ENCODE data around the gene MRPL34. TPM values are rescaled to one million over a fixed set of nuclear protein-coding genes. Genes with fewer than 3 reads are reported as not detected.

Gene MRPL34
- total RNA-seq, 1 experiment from 2014 or later = 21.0 TPM

DNA sequence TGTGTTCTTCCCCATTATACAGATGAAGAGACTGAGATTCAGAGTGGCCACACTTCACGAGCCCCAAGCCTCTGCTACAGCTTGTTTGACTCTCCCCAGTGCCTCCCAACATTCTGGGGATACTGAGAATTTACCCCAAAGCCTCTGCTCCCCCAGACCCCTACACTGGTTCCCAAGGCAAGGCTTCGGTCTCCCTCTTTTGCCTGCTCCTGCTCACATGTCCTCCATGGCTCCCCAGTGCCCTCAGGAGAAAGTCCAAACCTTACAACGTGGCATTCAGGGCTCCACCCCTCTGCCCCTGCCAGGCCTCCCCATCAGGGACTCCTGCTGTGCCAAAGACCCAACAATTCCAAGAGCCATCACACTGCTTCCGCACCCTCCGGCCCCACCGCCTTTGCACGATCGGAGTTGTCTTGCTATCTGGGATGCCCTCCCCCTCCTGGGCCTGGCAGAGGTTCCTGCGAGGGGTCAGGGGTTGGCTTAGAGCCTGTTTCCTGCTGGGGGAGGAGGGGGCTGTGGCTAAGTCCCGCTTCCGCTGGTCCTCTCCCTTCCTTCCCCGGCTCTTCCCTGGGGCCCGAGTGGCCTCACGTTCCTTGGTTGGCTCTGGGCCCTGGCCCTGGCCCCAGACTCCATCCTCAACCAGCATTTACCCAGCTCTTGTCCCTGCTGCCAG lies 47.1 kb downstream of the MRPL34 start:
- in situ Hi-C loops (cut with HindIII; ENCODE audit: low pct_unique_long_range_greater_than_20kb, low sequenced_read_pairs) = no loop called here
- no peak for DNase-seq (ENCODE audit: low read depth)

DNA sequence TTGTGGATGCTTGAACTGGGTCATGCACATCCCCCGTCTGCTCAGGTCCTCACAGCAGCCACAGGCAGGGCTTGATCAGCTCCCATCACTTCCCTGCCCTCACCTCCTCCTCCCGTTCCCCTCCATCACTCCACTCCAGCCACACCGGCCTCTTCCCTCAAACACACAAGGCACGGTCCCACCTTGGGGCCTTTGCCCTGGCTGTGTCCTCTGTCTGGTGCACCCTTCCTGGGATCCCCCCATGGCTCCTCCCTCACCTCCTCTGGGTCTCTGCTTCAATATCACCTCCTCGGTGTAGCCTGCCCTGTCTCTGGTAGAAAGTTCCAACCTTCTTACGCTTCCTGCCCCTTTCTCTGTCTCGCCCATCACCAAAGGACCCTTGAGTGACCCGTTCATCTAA lies 47.7 kb downstream of the MRPL34 start:
- in situ Hi-C loops (cut with HindIII; ENCODE audit: low pct_unique_long_range_greater_than_20kb, low sequenced_read_pairs) = no loop called here
- DNase-seq (ENCODE audit: low read depth) = no peak

Other genes starting within 250 kb of the MRPL34 start
- gene HAUS8, start 230.4 kb upstream of the MRPL34 start, total RNA-seq (2014; rRNA removed; shearing (Covaris generic); ENCODE audit: low replicate concordance) = 23.7 and 24.2 TPM in 2 replicates
- gene MYO9B, start 230.1 kb upstream of the MRPL34 start, total RNA-seq (2014; rRNA removed; shearing (Covaris generic); ENCODE audit: low replicate concordance) = 29.6 and 49.7 TPM in 2 replicates
- 59.3 and 78.1 TPM in 2 replicates for gene USE1, start 90.5 kb upstream of the MRPL34 start, total RNA-seq (2014; rRNA removed; shearing (Covaris generic); ENCODE audit: low replicate concordance)
- gene OCEL1, start 79.6 kb upstream of the MRPL34 start, total RNA-seq (2014; rRNA removed; shearing (Covaris generic); ENCODE audit: low replicate concordance) = 6.5 and 26.0 TPM in 2 replicates
- gene NR2F6, start 60.0 kb upstream of the MRPL34 start, total RNA-seq (2014; rRNA removed; shearing (Covaris generic); ENCODE audit: low replicate concordance) = 121 and 145 TPM in 2 replicates
- gene USHBP1, start 41.1 kb upstream of the MRPL34 start, total RNA-seq (2014; rRNA removed; shearing (Covaris generic); ENCODE audit: low replicate concordance) = not detected in 2 replicates
- 247 and 320 TPM in 2 replicates for gene BABAM1, start 38.4 kb upstream of the MRPL34 start, total RNA-seq (2014; rRNA removed; shearing (Covaris generic); ENCODE audit: low replicate concordance)
- 0.51 TPM in 1 of 2 replicates, not detected in the other for gene ANKLE1, start 24.0 kb upstream of the MRPL34 start, total RNA-seq (2014; rRNA removed; shearing (Covaris generic); ENCODE audit: low replicate concordance)
- gene ABHD8, start 2.4 kb upstream of the MRPL34 start, total RNA-seq (2014; rRNA removed; shearing (Covaris generic); ENCODE audit: low replicate concordance) = 38.9 and 49.9 TPM in 2 replicates
- gene DDA1, start 3.7 kb downstream of the MRPL34 start, total RNA-seq (2014; rRNA removed; shearing (Covaris generic); ENCODE audit: low replicate concordance) = 17.9 and 23.5 TPM in 2 replicates
- 4.6 and 5.4 TPM in 2 replicates for gene ANO8, start 29.0 kb downstream of the MRPL34 start, total RNA-seq (2014; rRNA removed; shearing (Covaris generic); ENCODE audit: low replicate concordance)
- 49.6 and 61.3 TPM in 2 replicates for gene GTPBP3, start 31.7 kb downstream of the MRPL34 start, total RNA-seq (2014; rRNA removed; shearing (Covaris generic); ENCODE audit: low replicate concordance)
- not detected in 2 replicates for gene PLVAP, start 71.5 kb downstream of the MRPL34 start, total RNA-seq (2014; rRNA removed; shearing (Covaris generic); ENCODE audit: low replicate concordance)
- not detected in 2 replicates for gene CCDC194, start 88.3 kb downstream of the MRPL34 start, total RNA-seq (2014; rRNA removed; shearing (Covaris generic); ENCODE audit: low replicate concordance)
- gene BST2, start 99.8 kb downstream of the MRPL34 start, total RNA-seq (2014; rRNA removed; shearing (Covaris generic); ENCODE audit: low replicate concordance) = 25.1 and 26.8 TPM in 2 replicates
- 77.8 and 129 TPM in 2 replicates for gene MVB12A, start 114.2 kb downstream of the MRPL34 start, total RNA-seq (2014; rRNA removed; shearing (Covaris generic); ENCODE audit: low replicate concordance)
- not detected in 2 replicates for gene TMEM221, start 142.8 kb downstream of the MRPL34 start, total RNA-seq (2014; rRNA removed; shearing (Covaris generic); ENCODE audit: low replicate concordance)
- not detected in 2 replicates for gene NXNL1, start 155.1 kb downstream of the MRPL34 start, total RNA-seq (2014; rRNA removed; shearing (Covaris generic); ENCODE audit: low replicate concordance)
- gene SLC27A1, start 164.7 kb downstream of the MRPL34 start, total RNA-seq (2014; rRNA removed; shearing (Covaris generic); ENCODE audit: low replicate concordance) = 18.2 and 44.5 TPM in 2 replicates
- 197 and 233 TPM in 2 replicates for gene PGLS, start 205.8 kb downstream of the MRPL34 start, total RNA-seq (2014; rRNA removed; shearing (Covaris generic); ENCODE audit: low replicate concordance)
- gene COLGALT1, start 249.8 kb downstream of the MRPL34 start, total RNA-seq (2014; rRNA removed; shearing (Covaris generic); ENCODE audit: low replicate concordance) = 133 and 145 TPM in 2 replicates

Measured in Caki2 (cell line).